Cardiac fibroblast (primary cell): ENCODE results near the gene PYY.
A peak's percentile ranks its signal among the peaks of the same experiment; 100 is the strongest.

ENCODE experiments used
- DNase-seq, 2 donors: peaks; one replicate each; pipeline versions ENCODE4 v3.0.0 to v3.0.0-alpha.2; 2010; ENCODE audit warnings: low read depth in 2 of 2
- H3K4me3 ChIP-seq, 2 donors: replicated peaks in 1 of 2; 1 replicate in 1 of 2; 2 replicates in 1 of 2; pipeline ENCODE4 v1.5.1; 2011; ENCODE audit warnings: low read depth in 2 of 2, low read length in 2 of 2, mild to moderate bottlenecking in 2 of 2, moderate library complexity in 1 of 2
- CTCF ChIP-seq: IDR thresholded peaks from one replicate; pipeline ENCODE4 v1.5.1; 2011; ENCODE audit warnings: low read depth, mild to moderate bottlenecking, low read length, inconsistent platforms

The PYY gene

GRCh38 chr17:43956222-43956621 lies 2.5 kb upstream of the PYY start:
- no peak for TF ChIP-seq CTCF
- H3K4me3 ChIP-seq: no peak overlapping the region
- no peak for DNase-seq

GRCh38 chr17:43952724-43953666 lies 745 bp downstream of the PYY start:
- H3K4me3 ChIP-seq: no peak overlapping the region
- TF ChIP-seq CTCF: no peak
- DNase-seq: no peak

- TF ChIP-seq CTCF: no peak
- no peak for DNase-seq
These were observed 1.4 kb downstream of the PYY start for GRCh38 chr17:43952351-43952723.

GRCh38 chr17:43951750-43952149 lies 2.0 kb downstream of the PYY start:
- TF ChIP-seq CTCF: no peak
- H3K4me3 ChIP-seq: no peak overlapping the region

More at GRCh38 chr17:43952351-43952723, 1.4 kb downstream of the PYY start:
- no peak overlapping the region for H3K4me3 ChIP-seq

GRCh38 chr17:43950554-43950953 lies 3.2 kb downstream of the PYY start:
- no peak for DNase-seq
- H3K4me3 ChIP-seq: no peak overlapping the region
- TF ChIP-seq CTCF: no peak

More at GRCh38 chr17:43951750-43952149, 2.0 kb downstream of the PYY start:
- no peak for DNase-seq

GRCh38 chr17:43949781-43950180 lies 4.0 kb downstream of the PYY start:
- DNase-seq: peak in 1 of 2 donors; percentile 15
- no peak overlapping the region for H3K4me3 ChIP-seq
- no peak for TF ChIP-seq CTCF
